ENCODE measurements around the gene ICA1.
"Not testable (repeated sequence)": the region's sequence is repeated elsewhere in the genome, so short reads cannot be mapped to it uniquely, and the experiment has no call there.

ICA1 gene

GRCh38 chr7:8250547-8250946 is 11.4 kb downstream of the ICA1 start:
- no peak for TF ChIP-seq CTCF (IDR thresholded peaks at IDR 0.05; ENCODE audit: low read depth, low read length, poor library complexity, severe bottlenecking)
- no peak for TF ChIP-seq EZH2phosphoT487 (IDR thresholded peaks at IDR 0.05; ENCODE audit: borderline replicate concordance, low read length)
- H3K4me3 ChIP-seq (ENCODE audit: low read length) = no peak overlapping the region
- 0 out of 2 replicates have a peak, but pooled peaks cover 6% of the 10 kb centered on the region for H3K27me3 ChIP-seq (ENCODE audit: control insufficient read depth, low read length)
- no peaks in the 10 kb centered on the region for H4K20me1 ChIP-seq (ENCODE audit: control insufficient read depth, insufficient read depth, low read depth, low read length)
- no peak overlapping the region for H3K4me2 ChIP-seq (ENCODE audit: low read length)
- no peaks in the 10 kb centered on the region for H3K79me2 ChIP-seq (ENCODE audit: control insufficient read depth, low read length)
- H3K36me3 ChIP-seq (ENCODE audit: control insufficient read depth, low read length) = no peaks in the 10 kb centered on the region
- H3F3A ChIP-seq (ENCODE audit: control insufficient read depth, insufficient read depth) = no peaks in the 10 kb centered on the region
- no peaks in the 10 kb centered on the region for H3K9me3 ChIP-seq (ENCODE audit: control insufficient read depth, insufficient read depth, low read length)
- no peaks in the 10 kb centered on the region for H3K9me2 ChIP-seq (replicated peaks; ENCODE audit: control insufficient read depth, low read length)
- no peaks in the 10 kb centered on the region for H3K4me1 ChIP-seq (ENCODE audit: control insufficient read depth, low read length)
- no peak overlapping the region for H3K27ac ChIP-seq (ENCODE audit: low read depth, low read length)

GRCh38 chr7:8249121-8249520 is 12.8 kb downstream of the ICA1 start:
- no peaks in the 10 kb centered on the region for H3K4me1 ChIP-seq (ENCODE audit: control insufficient read depth, low read length)
- no peaks in the 10 kb centered on the region for H3K9me3 ChIP-seq (ENCODE audit: control insufficient read depth, insufficient read depth, low read length)
- no peaks in the 10 kb centered on the region for H3K9me2 ChIP-seq (replicated peaks; ENCODE audit: control insufficient read depth, low read length)
- no peaks in the 10 kb centered on the region for H3F3A ChIP-seq (ENCODE audit: control insufficient read depth, insufficient read depth)
- no peak overlapping the region for H3K27ac ChIP-seq (ENCODE audit: low read depth, low read length)
- H3K79me2 ChIP-seq (ENCODE audit: control insufficient read depth, low read length) = no peaks in the 10 kb centered on the region
- H3K27me3 ChIP-seq (ENCODE audit: control insufficient read depth, low read length) = 0 out of 2 replicates have a peak, but pooled peaks cover 6% of the 10 kb centered on the region
- H3K4me3 ChIP-seq (ENCODE audit: low read length) = no peak overlapping the region
- no peaks in the 10 kb centered on the region for H3K36me3 ChIP-seq (ENCODE audit: control insufficient read depth, low read length)
- no peaks in the 10 kb centered on the region for H4K20me1 ChIP-seq (ENCODE audit: control insufficient read depth, insufficient read depth, low read depth, low read length)
- H3K4me2 ChIP-seq (ENCODE audit: low read length) = no peak overlapping the region
- TF ChIP-seq CTCF (IDR thresholded peaks at IDR 0.05; ENCODE audit: low read depth, low read length, poor library complexity, severe bottlenecking) (no peak), EZH2phosphoT487 (IDR thresholded peaks at IDR 0.05; ENCODE audit: borderline replicate concordance, low read length) (no peak)

GRCh38 chr7:8246020-8246419 is 15.9 kb downstream of the ICA1 start:
- Histone ChIP-seq H3K4me2 (ENCODE audit: low read length) (no peak overlapping the region), H3K27me3 (ENCODE audit: control insufficient read depth, low read length) (0 out of 2 replicates have a peak, but pooled peaks cover 6% of the 10 kb centered on the region), H3K9me3 (ENCODE audit: control insufficient read depth, insufficient read depth, low read length) (no peaks in the 10 kb centered on the region), H3K9me2 (replicated peaks; ENCODE audit: control insufficient read depth, low read length) (no peaks in the 10 kb centered on the region), H3K4me3 (ENCODE audit: low read length) (no peak overlapping the region), H3K27ac (ENCODE audit: low read depth, low read length) (no peak overlapping the region), H3K36me3 (ENCODE audit: control insufficient read depth, low read length) (no peaks in the 10 kb centered on the region), H3K79me2 (ENCODE audit: control insufficient read depth, low read length) (no peaks in the 10 kb centered on the region), H3F3A (ENCODE audit: control insufficient read depth, insufficient read depth) (no peaks in the 10 kb centered on the region), H4K20me1 (ENCODE audit: control insufficient read depth, insufficient read depth, low read depth, low read length) (no peaks in the 10 kb centered on the region), H3K4me1 (ENCODE audit: control insufficient read depth, low read length) (no peaks in the 10 kb centered on the region)
- TF ChIP-seq CTCF (IDR thresholded peaks at IDR 0.05; ENCODE audit: low read depth, low read length, poor library complexity, severe bottlenecking) (no peak), EZH2phosphoT487 (IDR thresholded peaks at IDR 0.05; ENCODE audit: borderline replicate concordance, low read length) (no peak)

GRCh38 chr7:8245032-8245431 is 16.9 kb downstream of the ICA1 start:
- H3K9me3 ChIP-seq (ENCODE audit: control insufficient read depth, insufficient read depth, low read length); H3K79me2 ChIP-seq (ENCODE audit: control insufficient read depth, low read length); H4K20me1 ChIP-seq (ENCODE audit: control insufficient read depth, insufficient read depth, low read depth, low read length); H3F3A ChIP-seq (ENCODE audit: control insufficient read depth, insufficient read depth); H3K4me1 ChIP-seq (ENCODE audit: control insufficient read depth, low read length); H3K9me2 ChIP-seq (replicated peaks; ENCODE audit: control insufficient read depth, low read length); H3K27ac ChIP-seq (ENCODE audit: low read depth, low read length); H3K4me2 ChIP-seq (ENCODE audit: low read length); H3K4me3 ChIP-seq (ENCODE audit: low read length); H3K27me3 ChIP-seq (ENCODE audit: control insufficient read depth, low read length); H3K36me3 ChIP-seq (ENCODE audit: control insufficient read depth, low read length): not testable (repeated sequence)

GRCh38 chr7:8243059-8243458 is 18.9 kb downstream of the ICA1 start:
- H3K4me1 ChIP-seq (ENCODE audit: control insufficient read depth, low read length); H3F3A ChIP-seq (ENCODE audit: control insufficient read depth, insufficient read depth); H3K27ac ChIP-seq (ENCODE audit: low read depth, low read length); H4K20me1 ChIP-seq (ENCODE audit: control insufficient read depth, insufficient read depth, low read depth, low read length); H3K9me3 ChIP-seq (ENCODE audit: control insufficient read depth, insufficient read depth, low read length); H3K79me2 ChIP-seq (ENCODE audit: control insufficient read depth, low read length); H3K36me3 ChIP-seq (ENCODE audit: control insufficient read depth, low read length); H3K27me3 ChIP-seq (ENCODE audit: control insufficient read depth, low read length); H3K4me2 ChIP-seq (ENCODE audit: low read length); H3K4me3 ChIP-seq (ENCODE audit: low read length); H3K9me2 ChIP-seq (replicated peaks; ENCODE audit: control insufficient read depth, low read length): not testable (repeated sequence)

- H3K4me1 ChIP-seq (ENCODE audit: control insufficient read depth, low read length); H3K79me2 ChIP-seq (ENCODE audit: control insufficient read depth, low read length); H3K27ac ChIP-seq (ENCODE audit: low read depth, low read length); H3K36me3 ChIP-seq (ENCODE audit: control insufficient read depth, low read length); H4K20me1 ChIP-seq (ENCODE audit: control insufficient read depth, insufficient read depth, low read depth, low read length); H3K9me3 ChIP-seq (ENCODE audit: control insufficient read depth, insufficient read depth, low read length); H3K27me3 ChIP-seq (ENCODE audit: control insufficient read depth, low read length); H3K4me2 ChIP-seq (ENCODE audit: low read length); H3K9me2 ChIP-seq (replicated peaks; ENCODE audit: control insufficient read depth, low read length); H3K4me3 ChIP-seq (ENCODE audit: low read length); H3F3A ChIP-seq (ENCODE audit: control insufficient read depth, insufficient read depth): not testable (repeated sequence)
Measured at GRCh38 chr7:8239702-8240362, 22.1 kb downstream of the ICA1 start.

All from DOHH2 (cell line).